ENCODE data around the gene PTPN9. TPM values are rescaled to one million over a fixed set of nuclear protein-coding genes. Genes with fewer than 3 reads are reported as not detected.

The PTPN9 gene
- total and polyA plus RNA-seq, 2 of the 13 experiments (the other 11 are each of a cell fraction or from before 2014, with no cell fraction given): 16.6 to 19.9 TPM

DNA sequence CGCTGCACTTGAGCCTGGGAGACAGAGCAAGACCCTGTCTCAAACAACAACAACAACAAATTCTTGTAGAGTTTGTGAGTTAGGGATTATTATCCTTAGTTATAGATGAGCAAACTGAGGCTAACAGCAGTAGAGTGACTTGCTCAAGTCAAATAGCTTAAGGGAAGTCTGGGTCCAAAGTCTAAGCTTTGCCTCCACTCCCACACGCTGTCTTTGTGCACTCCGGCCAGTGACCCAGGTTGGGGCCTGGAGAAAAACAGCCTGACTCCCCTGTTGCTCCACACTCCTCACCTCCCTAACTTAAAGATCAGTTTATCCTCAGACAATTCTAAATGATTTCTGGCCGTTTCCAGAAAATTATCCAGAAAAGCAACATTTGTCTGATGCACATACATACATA, 118.5 kb downstream of the PTPN9 start (continued):
- TF ChIP-seq ZBTB43 (CRISPR knock-in tag; conservative IDR thresholded peaks at IDR 0.05) (no peak), ZNF781 (CRISPR knock-in tag; IDR thresholded peaks at IDR 0.05; ENCODE audit: borderline replicate concordance, not compliant biosample characterization) (no peak), SRY (CRISPR knock-in tag; IDR thresholded peaks at IDR 0.05) (no peak), RBAK (CRISPR knock-in tag; IDR thresholded peaks at IDR 0.05) (no peak), PLRG1 (conservative IDR thresholded peaks at IDR 0.05) (no peak), ZNF484 (CRISPR knock-in tag; IDR thresholded peaks at IDR 0.05; ENCODE audit: borderline replicate concordance, low read depth) (no peak), ZNF160 (CRISPR knock-in tag; IDR thresholded peaks at IDR 0.05) (no peak), RNF219 (CRISPR knock-in tag; IDR thresholded peaks at IDR 0.05) (no peak), ZNF343 (CRISPR knock-in tag; IDR thresholded peaks at IDR 0.05) (no peak), POLR2A (IDR thresholded peaks at IDR 0.05; ENCODE audit: insufficient read depth in 1 of 2, low read depth in 2 of 2, low read length in 2 of 2) (peak in 1 of 2 experiments; percentile 37; a peak in 1 of 4 replicates), ZNF205 (CRISPR knock-in tag; IDR thresholded peaks at IDR 0.05) (no peak), HOXA3 (CRISPR knock-in tag; IDR thresholded peaks at IDR 0.05) (no peak)
- TF ChIP-seq, protein P1, sequence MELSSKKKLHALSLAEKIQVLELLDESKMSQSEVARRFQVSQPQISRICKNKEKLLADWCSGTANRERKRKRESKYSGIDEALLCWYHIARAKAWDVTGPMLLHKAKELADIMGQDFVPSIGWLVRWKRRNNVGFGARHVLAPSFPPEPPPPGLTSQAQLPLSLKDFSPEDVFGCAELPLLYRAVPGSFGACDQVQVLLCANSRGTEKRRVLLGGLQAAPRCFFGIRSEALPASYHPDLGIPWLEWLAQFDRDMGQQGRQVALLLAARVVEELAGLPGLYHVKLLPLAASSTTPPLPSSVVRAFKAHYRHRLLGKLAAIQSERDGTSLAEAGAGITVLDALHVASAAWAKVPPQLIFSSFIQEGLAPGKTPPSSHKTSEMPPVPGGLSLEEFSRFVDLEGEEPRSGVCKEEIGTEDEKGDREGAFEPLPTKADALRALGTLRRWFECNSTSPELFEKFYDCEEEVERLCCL (CRISPR knock-in tag; IDR thresholded peaks at IDR 0.05; ENCODE audit: borderline replicate concordance): no peak
- TF ChIP-seq, protein P2, sequence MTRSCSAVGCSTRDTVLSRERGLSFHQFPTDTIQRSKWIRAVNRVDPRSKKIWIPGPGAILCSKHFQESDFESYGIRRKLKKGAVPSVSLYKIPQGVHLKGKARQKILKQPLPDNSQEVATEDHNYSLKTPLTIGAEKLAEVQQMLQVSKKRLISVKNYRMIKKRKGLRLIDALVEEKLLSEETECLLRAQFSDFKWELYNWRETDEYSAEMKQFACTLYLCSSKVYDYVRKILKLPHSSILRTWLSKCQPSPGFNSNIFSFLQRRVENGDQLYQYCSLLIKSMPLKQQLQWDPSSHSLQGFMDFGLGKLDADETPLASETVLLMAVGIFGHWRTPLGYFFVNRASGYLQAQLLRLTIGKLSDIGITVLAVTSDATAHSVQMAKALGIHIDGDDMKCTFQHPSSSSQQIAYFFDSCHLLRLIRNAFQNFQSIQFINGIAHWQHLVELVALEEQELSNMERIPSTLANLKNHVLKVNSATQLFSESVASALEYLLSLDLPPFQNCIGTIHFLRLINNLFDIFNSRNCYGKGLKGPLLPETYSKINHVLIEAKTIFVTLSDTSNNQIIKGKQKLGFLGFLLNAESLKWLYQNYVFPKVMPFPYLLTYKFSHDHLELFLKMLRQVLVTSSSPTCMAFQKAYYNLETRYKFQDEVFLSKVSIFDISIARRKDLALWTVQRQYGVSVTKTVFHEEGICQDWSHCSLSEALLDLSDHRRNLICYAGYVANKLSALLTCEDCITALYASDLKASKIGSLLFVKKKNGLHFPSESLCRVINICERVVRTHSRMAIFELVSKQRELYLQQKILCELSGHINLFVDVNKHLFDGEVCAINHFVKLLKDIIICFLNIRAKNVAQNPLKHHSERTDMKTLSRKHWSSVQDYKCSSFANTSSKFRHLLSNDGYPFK (CRISPR knock-in tag; IDR thresholded peaks at IDR 0.05; ENCODE audit: borderline replicate concordance): no peak

Measured in HepG2 (cell line).